GM10248 (cell line): ENCODE measurements around the gene SETDB1.

Experiments used
- CTCF ChIA-PET: fragments of 300-600 bp; sonication (Branson Sonifier 250); formaldehyde crosslinking; extraction: SDS; loops from one replicate; lab custom pipeline; 2021; ENCODE audit warnings: antibody characterized with exemption; lab: Yijun Ruan, JAX
- POLR2A ChIA-PET: fragments of 350-650 bp; sonication (Branson Sonifier 250); formaldehyde crosslinking; extraction: SDS; loops from one replicate; lab custom pipeline; 2020; ENCODE audit warnings: antibody characterized with exemption; lab: Yijun Ruan, JAX
- DNase-seq: peaks from one replicate; pipeline ENCODE4 v3.0.0; 2012; ENCODE audit errors: extremely low spot score
- CTCF ChIP-seq: IDR thresholded peaks from 2 replicates; pipeline ENCODE4 v1.5.1; 2012; ENCODE audit warnings: mild to moderate bottlenecking, low read depth; ENCODE audit errors: extremely low read depth, missing control alignments, control extremely low read depth

The SETDB1 gene

DNA sequence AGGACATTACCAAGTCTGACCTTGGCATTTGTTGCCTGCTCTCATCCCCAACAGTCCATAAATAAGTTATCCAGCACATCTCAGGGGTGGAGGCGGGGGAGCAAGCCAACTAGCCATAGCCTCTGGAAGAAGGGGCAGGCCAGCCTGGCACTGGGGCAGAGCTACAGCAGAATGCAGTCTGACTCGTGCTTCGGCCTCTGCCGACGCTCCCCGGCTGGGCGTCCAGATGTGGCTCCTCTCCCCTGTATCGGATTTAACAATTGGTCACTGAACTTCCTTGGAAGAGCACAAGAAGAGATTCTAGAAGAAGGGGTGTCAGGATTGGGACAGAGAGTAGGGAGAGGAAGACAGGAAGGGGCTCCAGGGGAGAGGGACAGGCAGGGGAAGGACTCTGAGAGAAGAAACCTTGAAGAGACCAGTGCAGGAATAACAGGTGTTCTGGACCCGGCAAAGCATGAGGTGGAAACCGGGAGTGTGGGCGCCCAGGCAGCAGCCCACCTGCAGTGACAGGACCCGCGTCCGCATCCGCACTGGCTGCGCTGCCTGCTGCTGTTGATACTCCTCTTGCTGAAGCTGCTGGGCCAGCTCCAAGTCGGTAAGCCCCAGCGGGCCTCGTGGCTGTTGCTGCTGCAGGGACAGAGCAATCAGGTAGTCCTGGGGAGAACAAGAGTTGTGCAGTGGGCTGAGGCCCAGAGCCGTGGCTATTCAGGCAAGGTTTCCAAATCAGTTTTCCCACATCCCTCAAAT is 71.1 kb downstream of the SETDB1 start:
- no peak for TF ChIP-seq CTCF
- POLR2A ChIA-PET = interaction anchor here (1.0 kb wide), 1 partner anchor 9 kb away, joined by 3 read pairs; the partner anchor contains the start of gene MINDY1

DNA sequence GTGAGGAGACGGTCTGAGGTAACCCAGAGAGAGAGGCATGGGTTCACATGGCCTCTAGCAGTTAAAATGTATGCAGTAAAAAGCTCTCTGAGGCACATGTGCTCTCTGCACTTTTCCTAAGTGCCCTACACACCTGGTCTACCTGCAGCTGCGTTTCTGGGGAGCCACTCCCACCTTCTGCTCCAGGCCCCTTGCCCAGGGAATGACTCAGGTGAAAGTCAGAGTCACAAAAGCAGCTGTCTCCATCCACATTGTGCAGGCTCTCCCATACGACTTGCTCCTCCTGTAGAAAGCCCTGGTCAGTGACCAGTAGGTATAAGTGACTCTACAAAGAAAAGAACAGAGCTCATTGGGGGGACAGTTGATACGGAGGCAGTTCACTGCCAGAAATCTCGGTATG is 71.8 kb downstream of the SETDB1 start:
- DNase-seq = no peak
- ChIA-PET CTCF (interaction anchor here (0.9 to 9.7 kb wide), 8 partner anchors 8 to 742 kb away, joined by 3 to 158 read pairs (median 6); partner anchors contain the start of genes ANXA9, CERS2, MINDY1 and TNFAIP8L2), POLR2A (interaction anchor here (1.0 kb wide), 1 partner anchor 9 kb away, joined by 3 read pairs; the partner anchor contains the start of gene MINDY1)
- no peak for TF ChIP-seq CTCF

More for the DNA sequence above, 71.1 kb downstream of the SETDB1 start:
- CTCF ChIA-PET = interaction anchor here (1.0 to 9.7 kb wide), 12 partner anchors 9 to 741 kb away, joined by 3 to 158 read pairs (median 9); partner anchors contain the start of genes ANXA9, CERS2, MINDY1 and PRUNE1
- DNase-seq = no peak

- ChIA-PET CTCF (interaction anchor here (0.9 to 9.7 kb wide), 7 partner anchors 15 to 743 kb away, joined by 3 to 158 read pairs (median 4); partner anchors contain the start of genes ANXA9 and CERS2), POLR2A (interaction anchor here (1.1 kb wide), 1 partner anchor 420 kb away, joined by 6 read pairs; the partner anchor contains the start of gene MCL1)
- no peak for DNase-seq
- no peak for TF ChIP-seq CTCF
These were observed 73.0 kb downstream of the SETDB1 start for GRCh38 chr1:150999051-150999674.

- POLR2A ChIA-PET = interaction anchor here (1.1 kb wide), 1 partner anchor 420 kb away, joined by 6 read pairs; the partner anchor contains the start of gene MCL1
- CTCF ChIA-PET = interaction anchor here (1.2 to 9.7 kb wide), 6 partner anchors 16 to 744 kb away, joined by 3 to 158 read pairs (median 6); partner anchors contain the start of gene ANXA9
- TF ChIP-seq CTCF = no peak
- DNase-seq = no peak
These were observed 73.8 kb downstream of the SETDB1 start for GRCh38 chr1:150999926-151000325.

DNA sequence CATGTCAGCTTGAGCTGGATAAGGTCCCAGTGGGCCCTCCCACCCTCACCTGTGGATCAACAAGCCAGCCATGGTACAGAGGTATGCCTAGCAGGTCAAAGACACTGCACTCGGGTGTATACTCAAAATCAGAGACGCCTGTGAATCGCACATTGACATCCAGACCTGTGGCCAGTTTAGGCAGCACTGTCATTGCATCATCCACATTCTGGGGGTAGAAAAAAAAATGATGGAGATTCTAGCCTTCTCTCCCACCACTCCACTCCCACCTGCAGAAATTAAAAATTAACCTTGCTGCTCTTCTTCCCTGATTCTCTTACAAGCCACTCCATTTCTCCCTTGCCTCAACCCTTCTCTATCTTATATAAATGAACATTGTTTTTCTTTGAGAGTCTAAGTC is 74.2 kb downstream of the SETDB1 start:
- DNase-seq = no peak
- ChIA-PET CTCF (interaction anchor here (1.6 to 9.7 kb wide), 4 partner anchors 16 to 439 kb away, joined by 3 to 158 read pairs (median 18); partner anchors contain the start of gene ANXA9), POLR2A (no interaction called here)
- no peak for TF ChIP-seq CTCF

DNA sequence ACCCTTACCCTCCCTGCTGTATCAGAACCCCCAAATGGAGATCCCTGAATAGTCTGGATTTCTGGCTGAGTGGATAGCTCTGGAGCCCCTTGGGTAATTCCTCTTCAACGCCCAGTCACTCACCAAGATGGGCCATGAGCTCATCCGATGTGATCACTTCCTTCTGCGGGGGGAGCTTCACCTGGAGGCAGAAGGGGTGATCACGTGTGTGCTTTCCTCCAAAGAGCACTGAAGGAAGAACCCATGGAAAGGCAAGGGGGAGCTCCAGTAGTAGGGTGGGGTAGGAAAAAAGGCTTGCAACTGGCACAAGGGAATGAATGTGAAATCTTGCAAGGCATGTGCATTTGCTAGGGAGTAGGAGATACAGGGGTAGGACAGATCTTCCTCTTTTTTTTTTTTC is 75.4 kb downstream of the SETDB1 start:
- ChIA-PET CTCF (interaction anchor here (1.0 to 9.7 kb wide), 7 partner anchors 8 to 814 kb away, joined by 3 to 158 read pairs (median 4); partner anchors contain the start of genes ANXA9 and TNFAIP8L2), POLR2A (no interaction called here)
- TF ChIP-seq CTCF = no peak
- DNase-seq = no peak
